WTC11 (cell line): ENCODE results near the gene CALHM1. TPM values are rescaled to one million over a fixed set of nuclear protein-coding genes. Genes with fewer than 3 reads are reported as not detected.

Experiments used
- ATAC-seq: fragments of 200-7000 bp; cut with Tn5 transposase; 2 replicates; pipeline ENCODE4 v1.10.0; 2021; ENCODE audit warnings: mild to moderate bottlenecking, moderate library complexity
- CTCF ChIA-PET: fragments of 300-600 bp; sonication (Branson Sonifier 250); formaldehyde crosslinking; loops from one replicate; lab custom pipeline; 2021; ENCODE audit warnings: antibody characterized with exemption; lab: Charles Lee
- POLR2A ChIA-PET: fragments of 350-600 bp; sonication (Branson Sonifier 250); formaldehyde crosslinking; loops from one replicate; lab custom pipeline; 2021; ENCODE audit warnings: antibody characterized with exemption; lab: Charles Lee
- DNase-seq: peaks from one replicate; pipeline ENCODE4 v3.0.0; 2021; ENCODE audit warnings: low spot score
- H3K27ac Mint-ChIP-seq: 2 replicates; pipeline ENCODE4 v1.8.0; 2021; ENCODE audit warnings: mixed read lengths
- H3K27me3 Mint-ChIP-seq: 2 replicates; pipeline ENCODE4 v1.8.0; 2021; ENCODE audit warnings: low read depth, mild to moderate bottlenecking, moderate library complexity, mixed read lengths
- H3K36me3 Mint-ChIP-seq: 2 replicates; pipeline ENCODE4 v1.8.0; 2021; ENCODE audit warnings: mixed read lengths
- H3K4me1 Mint-ChIP-seq: 2 replicates; pipeline ENCODE4 v1.8.0; 2022; ENCODE audit warnings: mixed read lengths
- H3K4me3 Mint-ChIP-seq: 2 replicates; pipeline ENCODE4 v1.8.0; 2021; ENCODE audit warnings: mild to moderate bottlenecking, moderate library complexity, mixed read lengths
- H3K9me3 Mint-ChIP-seq: 2 replicates; pipeline ENCODE4 v1.8.0; 2021; ENCODE audit warnings: mixed read lengths
- ATF6 ChIP-seq: sonication (generic); formaldehyde crosslinking; IDR thresholded peaks from 2 replicates; pipeline ENCODE4 v1.8.1; 2023; ENCODE audit warnings: mild to moderate bottlenecking, missing genetic modification reagents
- CTCF ChIP-seq: fragments of 200-600 bp; IDR thresholded peaks from 2 replicates; pipeline ENCODE4 v1.8.0; 2022; ENCODE audit warnings: antibody characterized with exemption
- FOXJ3 ChIP-seq: sonication (generic); formaldehyde crosslinking; IDR thresholded peaks from 2 replicates; pipeline ENCODE4 v1.9.0; 2021; ENCODE audit warnings: missing genetic modification reagents, mild to moderate bottlenecking, borderline replicate concordance
- GRHL2 ChIP-seq: fragments of 250-450 bp; sonication (Bioruptor Pico); IDR thresholded peaks from 2 replicates; pipeline ENCODE4 v1.8.0; 2022; ENCODE audit warnings: mild to moderate bottlenecking, moderate library complexity; ENCODE audit not compliant: insufficient replicate concordance, severe bottlenecking
- IRF2 ChIP-seq: sonication (generic); formaldehyde crosslinking; IDR thresholded peaks from 2 replicates; pipeline ENCODE4 v1.8.0; 2022; ENCODE audit warnings: low read depth, missing genetic modification reagents, borderline replicate concordance
- KAT7 ChIP-seq: sonication (generic); formaldehyde crosslinking; IDR thresholded peaks from 2 replicates; pipeline ENCODE4 v1.8.1; 2023; ENCODE audit warnings: missing genetic modification reagents, mild to moderate bottlenecking, borderline replicate concordance
- MXD4 ChIP-seq: fragments of 250-450 bp; sonication (Bioruptor Pico); IDR thresholded peaks from 2 replicates; pipeline ENCODE4 v1.8.0; 2021; ENCODE audit warnings: mild to moderate bottlenecking, moderate library complexity, borderline replicate concordance
- PRDM15 ChIP-seq: sonication (generic); formaldehyde crosslinking; IDR thresholded peaks from 2 replicates; pipeline ENCODE4 v1.8.0; 2022; ENCODE audit warnings: missing genetic modification reagents
- PREB ChIP-seq: sonication (generic); formaldehyde crosslinking; IDR thresholded peaks from 2 replicates; pipeline ENCODE4 v1.8.1; 2022; ENCODE audit warnings: mild to moderate bottlenecking, missing genetic modification reagents, moderate library complexity, borderline replicate concordance
- RORB ChIP-seq: fragments of 250-450 bp; sonication (Bioruptor Pico); IDR thresholded peaks from 2 replicates; pipeline ENCODE4 v1.9.0; 2021; ENCODE audit warnings: mild to moderate bottlenecking
- SP1 ChIP-seq: sonication (generic); formaldehyde crosslinking; conservative IDR thresholded peaks from 2 replicates; pipeline ENCODE4 v1.8.1; 2022; ENCODE audit warnings: missing genetic modification reagents
- ZBTB21 ChIP-seq: sonication (generic); formaldehyde crosslinking; IDR thresholded peaks from 2 replicates; pipeline ENCODE4 v1.8.1; 2023; ENCODE audit warnings: mild to moderate bottlenecking, missing genetic modification reagents, borderline replicate concordance
- ZNF423 ChIP-seq: fragments of 250-450 bp; sonication (Bioruptor Pico); IDR thresholded peaks from 2 replicates; pipeline ENCODE4 v2.1.2; 2022; ENCODE audit warnings: mild to moderate bottlenecking, moderate library complexity
- total RNA-seq: library from RNA; stranded (reverse); gene quantifications from 3 replicates; pipeline ENCODE4 v1.2.3, GENCODE V29; 2021

Gene CALHM1
- total RNA-seq, 1 experiment from 2014 or later = 0.39 TPM

GRCh38 chr10:103481974-103482531 is 23.4 kb upstream of the CALHM1 start:
- peak; percentile 48 for ATAC-seq
- H3K27me3 Mint-ChIP-seq = no peaks in the 10 kb centered on the region; the same call in 1 of the 2 replicates
- H3K4me3 Mint-ChIP-seq = no peak overlapping the region
- TF ChIP-seq KAT7 = no peak
- peak; percentile 39; the same call in 1 of the 2 replicates for TF ChIP-seq CTCF
- H3K27ac Mint-ChIP-seq = no peak overlapping the region
- H3K36me3 Mint-ChIP-seq = no peaks in the 10 kb centered on the region
- POLR2A ChIA-PET = no interaction called here
- CTCF ChIA-PET = no interaction called here
- DNase-seq = no peak
- H3K4me1 Mint-ChIP-seq = no peaks in the 10 kb centered on the region
- H3K9me3 Mint-ChIP-seq = no peaks in the 10 kb centered on the region

- peaks cover 7% of the 10 kb centered on the region for H3K4me1 Mint-ChIP-seq
- no peak overlapping the region for H3K4me3 Mint-ChIP-seq
- no peaks in the 10 kb centered on the region for H3K36me3 Mint-ChIP-seq
- no peak for TF ChIP-seq ZNF423 (CRISPR knock-in tag)
- POLR2A ChIA-PET = no interaction called here
- H3K27me3 Mint-ChIP-seq = no peaks in the 10 kb centered on the region; the same call in 1 of the 2 replicates
- no peak for DNase-seq
- no peak overlapping the region for H3K27ac Mint-ChIP-seq
- CTCF ChIA-PET = interaction anchor here (0.8 to 1.1 kb wide), 3 partner anchors 15 to 112 kb away, joined by 3 to 4 read pairs (median 3); no protein-coding TSS in a partner anchor
- no peaks in the 10 kb centered on the region for H3K9me3 Mint-ChIP-seq
- no peak for ATAC-seq
These were observed 21.8 kb upstream of the CALHM1 start for GRCh38 chr10:103480521-103480920.

GRCh38 chr10:103479135-103479534 is 20.4 kb upstream of the CALHM1 start, which contains the start of gene CALHM3:
Gene CALHM3, minus strand, starts transcription at chr10:103479240. Its CDS starts 208 bp downstream, at chr10:103479032.
- ChIA-PET POLR2A (interaction anchor here (1.1 kb wide), 1 partner anchor 10 kb away, joined by 3 read pairs; no protein-coding TSS in a partner anchor), CTCF (no interaction called here)
- H3K4me1 Mint-ChIP-seq = peaks cover 7% of the 10 kb centered on the region
- H3K36me3 Mint-ChIP-seq = no peaks in the 10 kb centered on the region
- DNase-seq (no peak), ATAC-seq (no peak)
- no peak within 1 kb of the TSS for H3K4me3 Mint-ChIP-seq
- TF ChIP-seq SP1 (CRISPR knock-in tag) (no peak), FOXJ3 (CRISPR knock-in tag) (no peak), PRDM15 (CRISPR knock-in tag) (no peak), IRF2 (no peak), RORB (no peak), ATF6 (CRISPR knock-in tag) (no peak), MXD4 (CRISPR knock-in tag) (no peak), ZBTB21 (CRISPR knock-in tag) (no peak), PREB (no peak), GRHL2 (CRISPR knock-in tag) (no peak)
- no peaks in the 10 kb centered on the region for H3K27me3 Mint-ChIP-seq
- no peaks in the 10 kb centered on the region for H3K9me3 Mint-ChIP-seq
- H3K27ac Mint-ChIP-seq = no peak within 1 kb of the TSS
